ENCODE data around the gene OR6C70. TPM values are rescaled to one million over a fixed set of nuclear protein-coding genes. Genes with fewer than 3 reads are reported as not detected.
A peak's percentile ranks its signal among the peaks of the same experiment; 100 is the strongest.
"Not testable (repeated sequence)": the region's sequence is repeated elsewhere in the genome, so short reads cannot be mapped to it uniquely, and the experiment has no call there.

OR6C70 gene
- total RNA-seq (2014; rRNA removed; shearing (Covaris generic)) = 0.29 TPM in 1 of 2 replicates, not detected in the other

- DNase-seq (ENCODE audit: low read depth) = peak; percentile 92
Measured at GRCh38 chr12:55470088-55470829, at the start of gene OR6C70. Gene OR6C70, minus strand, starts transcription at chr12:55470138. Its CDS starts 0 bp downstream, at chr12:55470138.

DNA sequence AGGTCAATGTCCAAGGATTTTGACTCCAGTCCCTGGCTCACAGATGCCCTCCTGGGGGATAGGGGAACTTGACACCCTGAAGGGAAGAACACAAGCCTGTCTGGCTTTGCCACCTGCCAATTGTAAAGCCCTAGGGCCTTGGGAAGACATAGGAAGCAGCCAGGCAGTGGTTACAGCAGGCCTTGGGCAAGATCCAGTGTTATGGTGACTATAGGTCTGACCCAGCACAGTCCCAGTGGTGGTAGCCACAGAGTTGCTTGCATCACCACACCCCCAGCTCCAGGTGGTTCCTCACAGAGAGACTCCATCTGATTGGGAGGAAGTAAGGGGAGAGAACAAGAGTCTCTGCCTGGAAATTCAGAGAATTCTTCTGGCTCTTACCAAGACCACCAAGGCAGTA is 46.5 kb upstream of the OR6C70 start:
- no peak for DNase-seq (ENCODE audit: low read depth)

GRCh38 chr12:55515696-55516095 is 45.8 kb upstream of the OR6C70 start:
- DNase-seq (ENCODE audit: low read depth) = no peak

GRCh38 chr12:55501601-55502000 is 31.7 kb upstream of the OR6C70 start:
- no peak for DNase-seq (ENCODE audit: low read depth)

- no peak for DNase-seq (ENCODE audit: low read depth)
Measured at GRCh38 chr12:55499810-55500252, 29.9 kb upstream of the OR6C70 start.

GRCh38 chr12:55499231-55499630 is 29.3 kb upstream of the OR6C70 start:
- no peak for DNase-seq (ENCODE audit: low read depth)

- no peak for DNase-seq (ENCODE audit: low read depth)
Measured at GRCh38 chr12:55495490-55495889, 25.6 kb upstream of the OR6C70 start.

DNA sequence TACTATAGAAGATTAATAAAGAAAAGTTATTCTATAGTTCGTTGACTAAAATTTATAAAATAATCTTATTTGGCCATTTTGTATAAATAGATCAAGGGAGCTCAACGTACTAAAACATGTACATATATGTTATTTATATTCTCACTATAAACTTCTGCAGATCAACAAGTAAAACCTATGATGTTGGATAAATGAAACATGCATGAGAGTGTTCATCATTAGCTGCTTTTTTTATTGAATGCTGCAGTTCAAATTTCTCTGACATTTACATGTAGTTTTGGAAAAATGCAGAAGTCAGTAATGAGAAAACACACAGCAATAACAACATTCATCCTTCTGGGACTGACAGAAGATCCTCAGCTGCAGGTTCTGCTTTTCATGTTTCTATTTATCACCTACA is 22.1 kb upstream of the OR6C70 start, which contains the start of gene OR6C68:
Gene OR6C68 (plus strand): TSS at position 301 of the 400 bp plus-strand sequence. CDS start 0 bp downstream, at position 301.
- no peak for DNase-seq (ENCODE audit: low read depth)

- not testable (repeated sequence) for DNase-seq (ENCODE audit: low read depth)
Measured at GRCh38 chr12:55484284-55484683, 14.3 kb upstream of the OR6C70 start.

DNA sequence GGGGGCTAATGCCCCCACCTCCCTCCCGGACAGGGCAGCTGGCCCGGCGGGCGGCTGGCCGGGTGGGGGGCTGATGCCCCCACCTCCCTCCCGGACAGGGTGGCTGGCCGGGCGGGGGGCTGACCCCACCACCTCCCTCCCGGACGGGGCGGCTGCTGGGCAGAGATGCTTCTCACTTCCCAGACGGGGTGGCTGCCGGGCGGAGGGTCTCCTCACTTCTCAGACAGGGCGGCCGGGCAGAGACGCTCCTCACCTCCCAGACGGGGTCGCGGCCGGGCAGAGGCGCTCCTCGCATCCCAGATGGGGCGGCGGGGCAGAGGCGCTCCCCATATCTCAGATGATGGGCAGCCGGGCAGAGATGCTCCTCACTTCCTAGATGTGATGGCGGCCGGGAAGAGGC is 9.2 kb upstream of the OR6C70 start:
- not testable (repeated sequence) for DNase-seq (ENCODE audit: low read depth)

GRCh38 chr12:55472264-55472663 is 2.3 kb upstream of the OR6C70 start:
- DNase-seq (ENCODE audit: low read depth) = no peak

DNA sequence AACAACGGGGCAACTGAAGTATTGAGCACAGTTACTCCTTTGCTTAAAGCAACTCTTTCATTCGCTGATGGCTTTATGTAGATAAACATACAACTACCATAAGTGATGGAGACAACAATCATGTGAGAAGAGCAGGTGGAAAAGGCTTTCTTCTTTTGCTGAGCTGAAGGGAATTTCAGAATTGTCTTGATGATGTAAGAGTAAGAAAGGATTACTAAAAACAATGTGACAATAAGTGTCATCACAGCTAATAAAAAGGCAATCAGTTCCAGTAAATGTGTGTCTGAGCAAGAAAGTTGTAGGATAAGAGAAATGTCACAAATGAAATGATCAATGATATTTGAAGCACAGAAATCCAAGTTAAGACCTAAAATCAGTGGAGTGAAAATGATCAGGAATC is 647 bp downstream of the OR6C70 start:
- no peak for DNase-seq (ENCODE audit: low read depth)

DNA sequence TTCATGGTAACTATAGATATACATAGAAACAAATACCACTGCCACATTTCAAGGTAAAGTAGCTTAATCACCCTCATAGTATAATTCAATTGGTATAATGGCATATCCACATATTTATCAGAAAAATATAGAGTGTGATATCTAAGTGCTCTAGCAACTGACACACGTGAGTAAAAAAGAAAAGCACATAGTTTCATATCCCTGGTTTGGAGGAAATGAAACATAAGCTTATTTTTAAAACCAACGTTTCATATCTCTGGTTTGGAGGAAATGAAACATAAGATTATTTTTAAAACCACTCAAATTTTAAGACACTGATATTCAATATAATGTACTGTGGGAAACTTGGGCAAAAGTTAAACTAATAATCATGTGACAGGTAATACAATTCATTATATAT is 2.1 kb downstream of the OR6C70 start:
- no peak for DNase-seq (ENCODE audit: low read depth)

DNA sequence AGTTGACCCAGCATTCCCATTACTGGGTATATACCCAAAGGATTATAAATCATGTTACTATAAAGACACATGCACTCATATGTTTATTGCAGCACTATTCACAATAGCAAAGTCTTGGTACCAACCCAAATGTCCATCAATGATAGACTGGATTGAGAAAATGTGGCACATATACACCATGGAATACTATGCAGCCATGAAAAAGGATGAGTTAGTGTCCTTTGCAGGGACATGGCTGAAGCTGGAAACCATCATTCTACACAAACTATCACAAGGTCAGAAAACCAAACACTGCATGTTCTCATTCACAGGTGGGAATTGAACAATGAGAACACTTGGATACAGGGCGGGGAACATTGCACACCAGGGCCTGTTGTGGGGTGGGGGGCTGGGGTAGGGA is 5.0 kb downstream of the OR6C70 start:
- DNase-seq (ENCODE audit: low read depth) = not testable (repeated sequence)

DNA sequence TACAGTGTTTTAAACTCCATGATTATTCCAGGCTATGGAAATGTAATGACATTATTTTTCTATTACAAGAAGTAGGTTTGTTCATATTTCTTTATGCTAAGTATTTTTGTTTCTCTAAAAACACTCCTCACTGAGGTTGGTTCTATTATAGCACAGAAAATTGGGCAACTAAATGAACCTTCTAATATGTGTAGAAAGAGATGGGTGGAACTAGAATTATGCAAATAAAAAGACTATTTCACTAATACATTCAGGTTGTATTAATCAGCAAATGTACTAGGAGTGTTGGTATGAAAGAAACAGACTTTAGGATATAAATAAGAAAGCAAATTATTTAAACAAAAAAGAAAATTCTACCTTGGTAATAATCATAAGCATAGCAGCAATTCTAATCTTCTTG is 21.1 kb downstream of the OR6C70 start:
- DNase-seq (ENCODE audit: low read depth) = no peak

DNA sequence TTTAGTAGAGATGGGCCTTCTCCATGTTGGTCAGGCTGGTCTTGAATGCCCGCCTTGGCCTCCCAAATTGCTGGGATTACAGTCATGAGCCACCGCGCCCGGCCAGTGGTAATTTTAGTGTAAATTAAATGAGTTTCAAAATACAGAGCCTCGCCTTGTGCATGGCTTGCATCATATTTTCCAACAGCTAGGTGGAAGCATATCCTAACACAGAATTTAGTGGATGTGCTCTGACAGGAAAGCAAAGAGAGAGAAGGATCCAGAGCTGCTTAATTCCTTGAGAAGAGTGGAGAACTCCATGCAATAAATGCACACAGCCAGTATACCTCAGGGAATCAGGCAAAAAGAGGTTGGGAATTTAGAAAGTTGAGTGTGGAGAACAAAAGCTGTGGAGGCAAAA is 23.6 kb downstream of the OR6C70 start:
- DNase-seq (ENCODE audit: low read depth) = peak; percentile 21

- no peak for DNase-seq (ENCODE audit: low read depth)
Measured at GRCh38 chr12:55445357-55445756, 24.6 kb downstream of the OR6C70 start.

DNA sequence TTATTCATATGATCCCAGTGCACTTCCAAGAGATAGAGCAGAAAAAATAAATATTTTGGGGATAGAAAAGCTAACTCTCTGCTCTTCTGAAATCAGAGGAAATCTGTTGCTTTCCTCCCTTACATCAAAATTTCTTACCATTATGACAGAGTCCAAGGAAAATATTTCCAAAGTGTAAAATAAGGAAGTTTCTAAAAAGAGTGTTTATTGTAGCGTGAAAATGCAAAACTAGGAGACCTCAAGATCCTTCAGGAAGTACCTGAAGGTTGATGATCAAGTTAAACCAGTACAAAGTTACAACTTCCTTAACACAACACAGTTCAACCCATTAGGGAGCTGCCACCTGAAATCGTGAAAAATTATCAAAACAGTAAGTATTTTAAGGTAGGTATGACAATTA is 26.2 kb downstream of the OR6C70 start, which contains the start of gene OR6C2:
Gene OR6C2 (plus strand): TSS at position 301 of the 400 bp plus-strand sequence. CDS start 8,138 bp downstream, outside the sequence.
- no peak for DNase-seq (ENCODE audit: low read depth)

DNA sequence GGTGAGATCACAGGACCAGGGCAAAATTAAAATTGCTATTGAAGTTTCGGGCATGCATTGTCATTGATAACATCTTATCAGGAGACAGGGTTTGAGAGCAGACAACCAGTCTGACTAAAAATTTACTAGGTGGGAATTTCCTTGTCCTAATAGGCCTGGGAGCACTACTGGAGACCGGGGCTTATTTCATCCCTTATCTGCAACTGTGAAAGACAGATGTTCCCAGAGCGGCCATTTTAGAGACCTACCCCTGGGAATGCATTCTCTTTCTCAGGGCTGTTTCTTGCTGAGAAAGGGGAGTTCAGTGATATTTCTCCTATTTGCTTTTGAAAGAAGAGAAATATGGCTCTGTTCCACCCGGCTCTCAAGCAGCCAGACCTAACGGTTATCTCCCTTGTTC is 28.7 kb downstream of the OR6C70 start:
- DNase-seq (ENCODE audit: low read depth) = not testable (repeated sequence)

- no peak for DNase-seq (ENCODE audit: low read depth)
Measured at GRCh38 chr12:55428331-55429243, 41.4 kb downstream of the OR6C70 start.

DNA sequence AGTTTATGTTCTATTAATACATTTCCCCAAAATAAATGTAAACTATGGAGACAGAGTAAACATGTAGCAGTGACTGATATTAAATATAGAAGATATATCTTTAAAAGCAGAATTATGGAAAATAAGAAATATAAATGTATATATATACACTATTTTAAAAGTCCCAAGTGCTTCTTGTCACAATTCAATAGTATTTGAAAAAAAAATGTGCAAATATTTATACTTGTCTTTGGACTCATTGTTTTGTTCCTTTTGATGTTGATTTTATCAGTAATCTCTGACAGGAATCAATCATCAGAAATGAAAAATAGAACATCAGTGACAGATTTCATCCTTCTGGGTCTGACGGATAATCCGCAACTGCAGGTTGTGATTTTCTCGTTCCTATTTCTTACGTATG is 44.0 kb downstream of the OR6C70 start, which contains the start of gene OR6C76:
Gene OR6C76 (plus strand): TSS at position 301 of the 400 bp plus-strand sequence. CDS start 0 bp downstream, at position 301.
- DNase-seq (ENCODE audit: low read depth) = no peak

DNA sequence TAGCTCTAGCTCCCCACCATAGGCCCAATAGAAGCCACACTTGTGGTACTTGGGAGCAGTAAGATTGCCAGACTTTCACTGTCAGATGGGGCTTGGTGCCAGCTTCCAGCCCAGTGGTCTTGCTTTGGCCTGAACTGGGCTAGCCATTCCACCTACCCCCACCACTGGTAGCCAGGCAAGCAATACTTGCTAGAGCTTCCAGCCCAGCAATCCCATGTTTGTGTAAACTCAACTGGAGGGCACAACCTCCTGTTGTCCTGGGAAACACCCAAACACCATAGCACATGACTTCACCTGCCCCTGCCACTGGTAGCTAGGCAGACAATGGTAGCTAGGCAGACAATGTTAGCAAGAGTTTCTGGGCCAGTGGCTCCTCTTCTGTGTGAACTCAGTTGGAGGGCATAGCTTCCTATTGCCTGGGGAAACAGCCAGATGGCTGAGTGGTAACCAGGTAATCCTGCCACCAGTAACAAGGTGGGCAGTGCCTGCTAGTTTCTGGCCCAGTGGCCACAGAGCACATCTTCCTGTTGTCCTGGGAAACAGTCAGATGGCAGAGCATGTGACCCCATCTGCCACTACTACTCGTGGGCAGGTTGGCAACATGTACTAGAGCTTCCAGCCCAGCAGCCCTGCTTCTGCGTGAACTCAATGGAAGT is 49.5 kb downstream of the OR6C70 start:
- no peak for DNase-seq (ENCODE audit: low read depth)
